Measurements from ENCODE around the gene KCNK2.
A peak's percentile ranks its signal among the peaks of the same experiment; 100 is the strongest.

Gene KCNK2

DNA sequence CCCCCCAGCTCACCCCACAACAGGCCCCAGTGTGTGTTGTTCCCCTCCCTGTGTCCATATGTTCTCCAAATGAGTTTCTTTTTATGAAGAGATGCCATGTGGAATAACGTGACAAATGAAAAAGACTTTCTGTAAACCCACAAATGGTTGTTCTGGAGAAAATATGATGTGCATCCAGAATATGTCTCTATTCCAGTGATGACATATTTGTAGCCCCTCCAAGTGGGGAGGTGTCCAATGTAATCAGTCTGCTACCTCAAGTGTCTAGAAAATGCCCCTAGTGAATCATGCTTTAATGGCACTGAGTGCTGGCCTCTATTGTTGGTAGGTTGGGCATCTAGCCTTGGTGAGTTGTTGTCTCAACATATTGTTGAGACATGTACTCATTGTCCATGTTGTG is 179.6 kb downstream of the KCNK2 start:
- no peak for DNase-seq

GRCh38 chr1:215263636-215264035 is 181.1 kb downstream of the KCNK2 start:
- no peak for DNase-seq

DNA sequence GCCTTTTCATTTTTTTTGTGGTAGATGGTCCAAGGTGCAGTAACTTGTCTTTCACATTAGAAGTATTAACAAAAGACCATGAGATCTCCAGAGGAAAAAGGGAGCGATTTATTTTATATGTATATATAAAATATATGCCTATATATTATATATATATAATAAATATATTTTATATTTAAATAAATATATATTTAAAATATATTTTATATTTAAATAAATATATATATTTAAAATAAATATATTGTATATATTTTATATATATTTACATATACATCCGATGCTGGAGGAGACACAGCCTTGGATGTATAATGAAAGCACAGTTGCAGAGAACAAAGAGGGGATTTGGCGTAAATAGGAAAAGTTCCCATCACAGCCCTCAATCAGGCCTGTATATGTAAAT is 182.1 kb downstream of the KCNK2 start:
- no peak for DNase-seq

GRCh38 chr1:215267495-215267894 is 185.0 kb downstream of the KCNK2 start:
- no peak for DNase-seq

- no peak for DNase-seq
Measured at GRCh38 chr1:215269955-215270354, 187.4 kb downstream of the KCNK2 start.

DNA sequence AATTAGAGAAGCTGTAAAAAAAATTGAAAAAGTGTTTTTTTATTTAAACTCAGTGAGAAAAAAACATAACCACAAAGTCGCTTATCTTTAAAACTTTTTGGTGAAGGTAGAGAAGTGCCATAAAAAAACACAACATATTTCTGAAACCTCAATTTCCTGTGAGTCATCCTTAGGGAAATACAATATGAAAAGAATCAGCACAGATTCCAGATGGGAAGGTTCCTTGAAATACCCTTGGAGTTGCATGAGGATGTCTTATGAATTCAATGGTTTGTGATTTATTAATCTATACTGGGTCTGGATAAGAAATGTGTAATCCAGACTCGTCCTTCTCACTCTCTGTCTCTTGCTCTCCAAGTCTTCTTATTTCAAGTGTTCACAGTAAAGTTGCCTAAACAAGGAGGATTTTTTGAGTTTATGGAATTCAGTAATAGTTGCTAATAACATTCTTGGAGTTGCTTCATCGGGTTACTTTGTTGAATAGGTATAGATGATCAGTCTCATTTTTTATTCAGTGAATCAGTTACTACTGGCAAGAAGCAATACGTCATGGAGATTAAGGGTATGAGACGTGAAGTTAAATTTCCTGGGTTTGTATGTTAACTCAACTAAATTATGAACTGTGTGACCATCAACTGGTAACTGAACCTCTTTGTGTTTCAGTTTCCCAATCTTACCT is 191.4 kb downstream of the KCNK2 start:
- DNase-seq: peak; percentile 95

GRCh38 chr1:215276582-215276981 is 194.0 kb downstream of the KCNK2 start:
- peak; percentile 50 for DNase-seq

DNA sequence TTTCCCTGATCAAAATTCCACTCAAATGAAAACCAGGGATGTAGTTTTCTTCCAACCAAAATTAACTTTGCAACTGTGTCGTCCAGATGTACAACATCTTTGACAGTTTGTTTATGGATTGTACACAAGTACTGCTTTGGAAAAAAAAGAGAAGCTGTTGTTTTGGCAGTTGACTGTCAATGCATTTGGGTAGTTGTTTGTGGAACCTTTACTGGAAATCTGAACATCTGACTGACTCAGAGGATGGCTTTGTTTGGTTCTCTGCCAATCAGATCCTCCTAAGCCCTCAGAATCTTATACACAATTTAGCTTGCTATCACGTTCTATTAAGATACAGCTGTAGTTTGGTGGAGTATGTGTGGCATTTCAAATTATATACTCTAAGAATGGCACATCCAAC is 195.0 kb downstream of the KCNK2 start:
- peak; percentile 42 for DNase-seq

- no peak for DNase-seq
Measured at GRCh38 chr1:215279682-215280081, 197.1 kb downstream of the KCNK2 start.

DNA sequence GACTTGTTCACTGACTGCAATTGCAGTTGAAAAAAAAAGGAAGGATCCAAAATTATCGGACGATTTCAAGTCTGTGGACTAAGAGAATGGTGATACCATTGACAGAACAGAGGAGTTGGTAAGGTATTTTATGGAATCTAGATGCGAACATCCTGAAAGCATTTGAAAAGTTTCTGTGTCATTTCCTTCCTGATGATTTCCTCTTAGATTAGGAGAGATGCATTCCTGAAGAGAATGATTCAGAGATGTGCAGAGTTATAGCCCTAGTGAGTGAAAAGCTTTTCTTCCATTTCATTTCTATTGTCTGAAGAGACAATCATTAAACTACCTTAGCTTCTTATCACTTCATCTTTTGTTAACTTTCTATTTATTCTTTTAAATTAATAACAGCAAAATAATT is 200.0 kb downstream of the KCNK2 start:
- peak; percentile 52 for DNase-seq

DNA sequence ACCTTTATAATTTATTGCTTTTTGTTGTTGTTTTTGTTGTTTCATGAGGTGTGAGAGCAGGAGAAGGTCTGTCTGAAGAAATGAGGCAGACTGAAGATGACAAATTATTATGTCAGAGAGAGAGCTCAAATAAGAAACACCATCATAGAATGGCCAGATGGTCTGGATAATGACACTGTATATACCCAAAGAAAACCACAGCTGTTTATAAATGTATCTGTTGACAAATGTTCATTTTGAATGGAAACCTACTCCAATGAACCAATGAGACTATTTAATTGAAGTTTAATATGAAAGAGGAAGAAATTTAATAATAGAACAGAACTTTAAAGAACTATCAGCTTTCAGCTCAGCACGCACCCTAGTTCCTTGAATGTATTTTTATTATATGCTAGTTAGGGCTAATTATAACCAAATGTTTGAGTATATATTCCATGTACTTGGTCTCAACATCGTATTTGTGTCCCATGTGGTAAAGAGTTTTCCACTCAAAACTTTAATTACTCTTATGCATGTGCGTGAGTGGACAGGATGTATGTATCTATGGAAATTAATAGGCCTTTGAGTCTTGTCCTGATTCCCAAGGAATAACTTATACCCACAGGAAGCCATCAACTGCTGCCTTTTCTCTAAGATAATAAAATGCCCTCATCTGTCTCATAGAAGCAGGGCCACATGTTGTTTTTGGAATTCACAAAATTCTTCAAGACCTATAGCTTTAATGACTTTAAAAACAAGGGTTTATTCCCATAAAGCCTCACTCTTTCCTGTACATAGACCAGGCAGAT is 202.7 kb downstream of the KCNK2 start:
- DNase-seq: no peak
